ENCODE measurements around the gene NNMT.

NNMT gene

DNA sequence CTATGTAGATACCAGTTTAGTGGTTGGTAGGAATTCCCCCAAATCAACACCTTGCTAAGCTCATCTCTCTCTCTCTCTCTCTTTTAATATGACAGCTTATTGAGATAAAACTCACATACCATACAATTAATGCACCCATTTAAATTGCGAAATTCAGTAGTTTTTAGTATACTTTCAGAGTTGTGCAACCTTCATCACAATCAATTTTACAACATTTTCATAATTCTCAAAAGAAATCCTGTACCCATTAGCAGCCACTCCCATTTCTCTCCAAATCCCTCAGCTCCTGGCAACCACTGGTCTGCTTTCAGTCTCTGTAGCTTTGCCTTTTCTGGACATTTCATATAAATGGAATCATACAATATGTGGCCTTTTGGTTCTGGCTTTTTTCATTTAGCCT is 13.3 kb downstream of the NNMT start:
- H3K4me3 ChIP-seq (ENCODE audit: low read length) = no peak overlapping the region
- WGBS (ENCODE audit: insufficient coverage, insufficient read length) = no CpG with 5 or more reads among the region's 1 CpG
- no peaks in the 10 kb centered on the region for H3K4me1 ChIP-seq (ENCODE audit: control insufficient read depth, insufficient read depth, low read length)
- no peaks in the 10 kb centered on the region for H3K27me3 ChIP-seq (ENCODE audit: control insufficient read depth, insufficient read depth, low read length)
- DNase-seq (ENCODE audit: low read depth, low spot score) = no peak
- H3K9me3 ChIP-seq (ENCODE audit: control insufficient read depth, insufficient read depth, low read length) = no peaks in the 10 kb centered on the region
- no peak overlapping the region for H3K27ac ChIP-seq (ENCODE audit: low read length)
- no peaks in the 10 kb centered on the region for H3K36me3 ChIP-seq (ENCODE audit: control insufficient read depth, insufficient read depth, low read length)

DNA sequence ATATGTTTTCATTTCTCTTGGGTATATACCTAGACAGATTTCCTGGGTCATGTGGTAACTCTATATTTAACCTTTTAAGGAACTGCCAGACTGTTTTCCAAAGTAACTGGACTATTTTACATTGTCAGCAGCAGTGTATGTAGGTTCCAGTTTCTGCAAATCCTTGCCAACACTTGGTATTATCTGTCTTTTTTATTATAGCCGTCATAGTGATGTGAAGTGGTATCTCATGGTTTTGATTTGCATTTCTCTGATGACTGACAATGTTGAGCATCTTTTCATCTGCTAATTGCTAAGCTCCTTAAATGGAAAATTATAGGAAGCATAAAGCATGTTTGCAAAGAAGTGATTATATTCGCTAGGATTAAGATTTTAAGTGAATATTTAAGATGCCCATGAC is 13.9 kb downstream of the NNMT start:
- Histone ChIP-seq H3K27ac (ENCODE audit: low read length) (no peak overlapping the region), H3K4me3 (ENCODE audit: low read length) (no peak overlapping the region), H3K27me3 (ENCODE audit: control insufficient read depth, insufficient read depth, low read length) (no peaks in the 10 kb centered on the region), H3K9me3 (ENCODE audit: control insufficient read depth, insufficient read depth, low read length) (no peaks in the 10 kb centered on the region), H3K36me3 (ENCODE audit: control insufficient read depth, insufficient read depth, low read length) (no peaks in the 10 kb centered on the region), H3K4me1 (ENCODE audit: control insufficient read depth, insufficient read depth, low read length) (no peaks in the 10 kb centered on the region)
- DNase-seq (ENCODE audit: low read depth, low spot score) = no peak
- WGBS (ENCODE audit: insufficient coverage, insufficient read length) = no CpG with 5 or more reads among the region's 2 CpGs

DNA sequence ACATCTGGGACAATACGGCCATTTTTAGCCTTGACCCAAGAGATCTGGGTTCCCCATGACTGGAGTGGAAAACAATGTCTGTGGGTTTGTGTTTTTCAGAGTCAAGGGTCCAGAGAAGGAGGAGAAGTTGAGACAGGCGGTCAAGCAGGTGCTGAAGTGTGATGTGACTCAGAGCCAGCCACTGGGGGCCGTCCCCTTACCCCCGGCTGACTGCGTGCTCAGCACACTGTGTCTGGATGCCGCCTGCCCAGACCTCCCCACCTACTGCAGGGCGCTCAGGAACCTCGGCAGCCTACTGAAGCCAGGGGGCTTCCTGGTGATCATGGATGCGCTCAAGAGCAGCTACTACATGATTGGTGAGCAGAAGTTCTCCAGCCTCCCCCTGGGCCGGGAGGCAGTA is 15.7 kb downstream of the NNMT start:
- H3K36me3 ChIP-seq (ENCODE audit: control insufficient read depth, insufficient read depth, low read length) = no peaks in the 10 kb centered on the region
- WGBS (ENCODE audit: insufficient coverage, insufficient read length) = no CpG with 5 or more reads among the region's 10 CpGs
- no peak for DNase-seq (ENCODE audit: low read depth, low spot score)
- no peak overlapping the region for H3K27ac ChIP-seq (ENCODE audit: low read length)
- H3K27me3 ChIP-seq (ENCODE audit: control insufficient read depth, insufficient read depth, low read length) = no peaks in the 10 kb centered on the region
- H3K4me1 ChIP-seq (ENCODE audit: control insufficient read depth, insufficient read depth, low read length) = no peaks in the 10 kb centered on the region
- H3K9me3 ChIP-seq (ENCODE audit: control insufficient read depth, insufficient read depth, low read length) = no peaks in the 10 kb centered on the region
- no peak overlapping the region; the same call in 1 of the 2 replicates for H3K4me3 ChIP-seq (ENCODE audit: low read length)

DNA sequence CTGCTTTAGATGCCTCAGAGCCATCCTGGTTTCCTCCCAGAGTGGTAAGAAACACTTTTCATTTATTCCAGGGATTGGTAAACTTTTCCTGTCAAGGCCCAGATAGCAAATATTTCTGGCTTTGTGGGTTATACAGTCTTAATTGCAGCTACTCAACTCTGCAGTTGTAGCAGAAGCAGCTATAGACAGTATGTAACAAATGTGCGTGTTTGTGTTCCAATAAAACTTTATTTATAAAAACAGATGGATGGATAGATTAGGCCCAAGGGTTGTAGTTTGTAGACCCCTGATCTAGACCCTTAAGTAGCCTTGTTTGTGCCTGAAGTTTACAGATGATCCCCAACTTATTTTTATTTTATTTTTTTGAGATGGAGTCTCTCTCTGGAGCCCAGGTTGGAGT is 17.9 kb downstream of the NNMT start:
- Histone ChIP-seq H3K27me3 (ENCODE audit: control insufficient read depth, insufficient read depth, low read length) (no peaks in the 10 kb centered on the region), H3K9me3 (ENCODE audit: control insufficient read depth, insufficient read depth, low read length) (no peaks in the 10 kb centered on the region), H3K4me1 (ENCODE audit: control insufficient read depth, insufficient read depth, low read length) (no peaks in the 10 kb centered on the region), H3K27ac (ENCODE audit: low read length) (no peak overlapping the region), H3K4me3 (ENCODE audit: low read length) (no peak overlapping the region), H3K36me3 (ENCODE audit: control insufficient read depth, insufficient read depth, low read length) (no peaks in the 10 kb centered on the region)
- no peak for DNase-seq (ENCODE audit: low read depth, low spot score)
- no CpG with 5 or more reads among the region's 1 CpG for WGBS (ENCODE audit: insufficient coverage, insufficient read length)

DNA sequence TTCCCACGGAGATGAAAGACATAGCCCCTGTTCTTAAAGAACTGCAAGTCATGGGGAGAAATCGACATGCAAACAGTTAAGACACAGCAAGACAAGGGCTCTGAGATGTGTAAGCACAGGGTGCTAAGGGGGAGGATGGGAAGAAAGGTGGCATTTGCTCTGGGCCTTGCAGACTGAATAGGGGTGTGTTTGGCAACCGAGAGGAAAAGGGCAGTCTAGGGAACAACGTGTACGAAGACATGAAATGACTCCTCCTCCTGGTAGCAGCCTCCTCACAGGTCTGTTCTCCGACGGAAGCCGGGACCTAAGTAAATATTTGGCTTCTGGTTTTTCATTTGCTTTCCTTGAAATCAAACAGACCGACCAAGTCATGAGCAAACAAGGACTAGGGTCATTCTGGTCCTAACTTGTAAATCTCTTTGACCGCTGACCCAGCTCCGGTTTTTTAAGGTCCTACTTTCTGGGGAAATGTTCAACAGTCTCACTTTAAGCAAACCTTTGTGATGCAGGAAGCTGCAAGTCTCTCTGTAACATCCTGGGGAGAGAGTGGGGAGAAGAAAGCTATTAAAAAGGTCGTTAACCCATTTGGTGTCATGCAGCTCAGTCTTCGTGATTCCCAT is 19.7 kb downstream of the NNMT start:
- no peak overlapping the region for H3K27ac ChIP-seq (ENCODE audit: low read length)
- whole genome bisulfite sequencing (ENCODE audit: insufficient coverage, insufficient read length) = no CpG with 5 or more reads among the region's 13 CpGs
- no peak for DNase-seq (ENCODE audit: low read depth, low spot score)
- no peaks in the 10 kb centered on the region for H3K36me3 ChIP-seq (ENCODE audit: control insufficient read depth, insufficient read depth, low read length)
- no peaks in the 10 kb centered on the region for H3K9me3 ChIP-seq (ENCODE audit: control insufficient read depth, insufficient read depth, low read length)
- H3K4me1 ChIP-seq (ENCODE audit: control insufficient read depth, insufficient read depth, low read length) = peaks cover 2% of the 10 kb centered on the region
- no peaks in the 10 kb centered on the region for H3K27me3 ChIP-seq (ENCODE audit: control insufficient read depth, insufficient read depth, low read length)
- H3K4me3 ChIP-seq (ENCODE audit: low read length) = no peak overlapping the region

DNA sequence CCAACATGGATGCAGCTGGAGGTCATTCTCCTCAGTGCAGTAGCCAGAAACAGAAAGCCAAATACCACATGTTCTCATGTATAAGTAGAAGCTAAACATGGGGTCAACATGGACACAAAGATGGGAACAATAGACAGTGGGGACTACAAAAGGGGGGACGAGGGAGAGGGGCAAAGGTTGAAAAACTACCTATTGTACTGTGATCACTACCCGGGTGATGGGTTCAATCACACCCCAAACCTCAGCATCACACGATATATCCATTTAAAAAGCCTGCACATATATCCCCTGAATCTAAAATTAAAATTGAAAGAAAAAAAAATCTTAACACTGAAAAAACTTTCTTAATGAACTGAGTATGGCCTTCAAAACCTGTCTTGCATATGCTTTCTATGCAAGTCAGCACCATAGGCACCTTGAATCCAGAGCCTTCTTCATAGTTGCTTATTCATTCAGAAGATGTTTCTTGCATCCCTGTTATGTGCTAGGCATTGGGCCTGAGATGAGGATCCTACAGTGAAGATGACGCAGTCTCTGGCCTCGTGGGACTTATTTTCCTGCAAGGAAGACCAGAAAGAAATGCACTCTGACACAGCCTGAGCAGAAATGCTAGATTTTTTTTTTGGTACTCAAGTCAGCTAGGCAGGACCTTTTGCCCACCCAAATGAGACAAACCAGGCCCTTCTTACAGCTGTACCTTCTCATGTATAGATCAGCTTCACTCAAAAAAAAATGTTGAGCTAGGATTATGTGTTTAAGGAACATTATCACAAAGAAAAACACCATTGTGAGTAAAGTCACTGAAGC is 21.0 kb downstream of the NNMT start:
- no peaks in the 10 kb centered on the region for H3K9me3 ChIP-seq (ENCODE audit: control insufficient read depth, insufficient read depth, low read length)
- no peak for DNase-seq (ENCODE audit: low read depth, low spot score)
- peaks cover 4% of the 10 kb centered on the region for H3K4me1 ChIP-seq (ENCODE audit: control insufficient read depth, insufficient read depth, low read length)
- H3K27me3 ChIP-seq (ENCODE audit: control insufficient read depth, insufficient read depth, low read length) = no peaks in the 10 kb centered on the region
- H3K36me3 ChIP-seq (ENCODE audit: control insufficient read depth, insufficient read depth, low read length) = no peaks in the 10 kb centered on the region
- H3K4me3 ChIP-seq (ENCODE audit: low read length) = no peak overlapping the region
- H3K27ac ChIP-seq (ENCODE audit: low read length) = no peak overlapping the region
- WGBS (ENCODE audit: insufficient coverage, insufficient read length) = no CpG with 5 or more reads among the region's 5 CpGs

DNA sequence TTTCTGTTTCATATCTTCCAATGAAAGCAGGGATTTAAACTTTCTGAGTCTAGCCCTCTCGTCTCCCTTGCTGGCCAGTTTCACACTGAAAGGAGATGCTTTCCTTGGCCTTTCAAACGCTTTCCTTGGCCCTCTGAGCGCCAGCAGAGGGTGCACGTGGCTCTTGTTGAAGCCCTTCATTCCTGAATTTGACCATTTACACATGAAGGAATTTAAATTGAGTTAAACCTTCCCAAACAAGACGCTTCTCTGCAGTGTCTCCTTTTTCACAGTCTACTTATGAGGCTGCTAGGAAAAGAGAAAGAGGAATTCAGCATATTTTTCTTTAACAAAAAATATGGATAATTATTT is 21.6 kb downstream of the NNMT start:
- no peak overlapping the region for H3K4me3 ChIP-seq (ENCODE audit: low read length)
- H3K36me3 ChIP-seq (ENCODE audit: control insufficient read depth, insufficient read depth, low read length) = no peaks in the 10 kb centered on the region
- H3K4me1 ChIP-seq (ENCODE audit: control insufficient read depth, insufficient read depth, low read length) = peaks cover 4% of the 10 kb centered on the region
- WGBS (ENCODE audit: insufficient coverage, insufficient read length) = no CpG with 5 or more reads among the region's 5 CpGs
- peak; percentile 61 for DNase-seq (ENCODE audit: low read depth, low spot score)
- no peak overlapping the region for H3K27ac ChIP-seq (ENCODE audit: low read length)
- H3K9me3 ChIP-seq (ENCODE audit: control insufficient read depth, insufficient read depth, low read length) = no peaks in the 10 kb centered on the region
- no peaks in the 10 kb centered on the region for H3K27me3 ChIP-seq (ENCODE audit: control insufficient read depth, insufficient read depth, low read length)

DNA sequence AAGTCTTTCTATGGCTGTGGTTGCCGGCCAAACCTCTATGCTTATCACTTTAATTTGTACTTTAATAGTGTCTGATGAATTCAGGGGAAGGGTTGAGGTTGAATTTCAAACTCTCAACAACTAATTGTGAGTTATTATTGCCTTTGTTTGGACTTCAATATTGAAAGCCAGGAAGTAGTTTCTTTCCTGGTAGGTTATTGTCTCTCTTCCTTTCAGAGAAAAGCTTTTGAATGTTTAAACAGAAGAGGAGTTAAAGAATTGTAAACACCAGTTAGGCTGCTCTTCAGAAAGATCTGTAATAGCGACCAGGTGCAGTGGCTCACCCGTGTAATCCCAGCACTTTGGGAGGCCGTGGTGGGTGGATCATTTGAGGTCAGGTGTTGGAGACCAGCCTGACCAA is 22.2 kb downstream of the NNMT start:
- DNase-seq (ENCODE audit: low read depth, low spot score) = no peak
- H3K4me1 ChIP-seq (ENCODE audit: control insufficient read depth, insufficient read depth, low read length) = peaks cover 4% of the 10 kb centered on the region
- WGBS (ENCODE audit: insufficient coverage, insufficient read length) = no CpG with 5 or more reads among the region's 4 CpGs

DNA sequence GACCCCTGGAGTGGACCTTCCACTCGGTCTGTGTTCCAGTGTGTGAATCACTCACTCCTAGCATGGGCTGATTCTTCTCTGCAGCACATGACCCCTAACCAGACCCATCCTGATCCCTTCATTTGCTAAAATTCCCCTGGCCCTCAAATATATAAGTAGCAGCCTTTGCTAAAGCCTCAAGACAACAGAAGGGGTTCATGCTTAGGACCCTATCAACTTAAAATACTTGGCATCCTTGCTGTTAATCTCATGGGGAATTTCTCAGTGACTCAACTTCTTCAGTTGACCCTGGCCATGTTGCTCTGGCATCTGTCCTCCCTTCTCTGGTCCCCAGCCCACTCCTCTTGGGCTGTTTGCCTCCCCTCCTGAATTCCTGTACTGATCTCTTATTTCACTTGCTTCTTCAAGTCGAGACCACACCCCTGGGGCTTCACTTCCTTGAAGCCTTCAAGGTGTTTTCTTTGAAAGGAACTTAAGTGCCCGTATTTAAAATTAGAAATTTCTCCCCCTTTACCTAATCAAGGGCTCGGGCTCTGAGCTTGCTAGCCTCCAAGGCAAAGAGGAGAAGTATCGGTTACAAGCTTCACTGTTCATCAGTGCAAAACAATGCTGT is 23.6 kb downstream of the NNMT start:
- no peaks in the 10 kb centered on the region for H3K36me3 ChIP-seq (ENCODE audit: control insufficient read depth, insufficient read depth, low read length)
- no peaks in the 10 kb centered on the region for H3K27me3 ChIP-seq (ENCODE audit: control insufficient read depth, insufficient read depth, low read length)
- H3K27ac ChIP-seq (ENCODE audit: low read length) = no peak overlapping the region
- no CpG with 5 or more reads among the region's 5 CpGs for WGBS (ENCODE audit: insufficient coverage, insufficient read length)
- no peak for DNase-seq (ENCODE audit: low read depth, low spot score)
- peaks cover 4% of the 10 kb centered on the region for H3K4me1 ChIP-seq (ENCODE audit: control insufficient read depth, insufficient read depth, low read length)
- H3K4me3 ChIP-seq (ENCODE audit: low read length) = no peak overlapping the region
- H3K9me3 ChIP-seq (ENCODE audit: control insufficient read depth, insufficient read depth, low read length) = no peaks in the 10 kb centered on the region

More for the DNA sequence above, 22.2 kb downstream of the NNMT start:
- Histone ChIP-seq H3K4me3 (ENCODE audit: low read length) (no peak overlapping the region), H3K27me3 (ENCODE audit: control insufficient read depth, insufficient read depth, low read length) (no peaks in the 10 kb centered on the region), H3K36me3 (ENCODE audit: control insufficient read depth, insufficient read depth, low read length) (no peaks in the 10 kb centered on the region), H3K9me3 (ENCODE audit: control insufficient read depth, insufficient read depth, low read length) (no peaks in the 10 kb centered on the region), H3K27ac (ENCODE audit: low read length) (no peak overlapping the region)

DNA sequence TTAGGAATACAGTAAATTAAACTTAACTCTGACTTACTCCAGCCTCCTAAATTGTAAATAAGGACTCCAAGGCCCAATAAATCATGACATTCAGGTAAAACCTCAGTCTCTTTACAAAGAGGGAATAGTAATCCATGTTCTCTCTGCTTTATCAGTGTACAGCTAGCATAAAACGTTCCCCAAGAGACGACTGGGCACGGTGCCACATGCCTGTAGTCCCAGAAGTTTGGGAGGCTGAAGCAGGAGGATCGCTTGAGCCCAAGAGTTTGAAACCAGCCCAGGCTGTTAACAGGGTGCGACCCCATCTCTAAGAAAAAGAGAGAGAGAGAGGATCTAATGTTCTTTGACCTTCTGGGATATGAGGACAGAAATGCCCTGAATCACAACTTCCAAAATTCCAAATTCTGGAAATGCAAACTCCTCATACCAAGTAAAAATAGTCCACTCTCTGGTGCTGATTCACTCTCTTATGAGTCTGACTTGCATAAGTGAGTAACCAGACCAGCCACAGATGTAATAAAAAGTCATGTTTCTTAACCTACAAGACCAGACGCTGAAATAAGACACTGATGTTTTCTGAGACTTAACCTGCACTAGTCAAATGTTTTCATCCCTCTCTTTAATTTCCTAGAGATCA is 25.5 kb downstream of the NNMT start:
- H3K36me3 ChIP-seq (ENCODE audit: control insufficient read depth, insufficient read depth, low read length) = no peaks in the 10 kb centered on the region
- WGBS (ENCODE audit: insufficient coverage, insufficient read length) = no CpG with 5 or more reads among the region's 6 CpGs
- DNase-seq (ENCODE audit: low read depth, low spot score) = no peak

More for the DNA sequence above, 25.5 kb downstream of the NNMT start:
- H3K4me3 ChIP-seq (ENCODE audit: low read length) = no peak overlapping the region
- H3K9me3 ChIP-seq (ENCODE audit: control insufficient read depth, insufficient read depth, low read length) = no peaks in the 10 kb centered on the region
- peaks cover 4% of the 10 kb centered on the region for H3K4me1 ChIP-seq (ENCODE audit: control insufficient read depth, insufficient read depth, low read length)
- no peaks in the 10 kb centered on the region for H3K27me3 ChIP-seq (ENCODE audit: control insufficient read depth, insufficient read depth, low read length)
- H3K27ac ChIP-seq (ENCODE audit: low read length) = no peak overlapping the region

Data from iPS DF 6.9 (cell line).